HG03103 (cell line): ENCODE data around the gene EOLA2.
"Not testable (repeated sequence)": the region's sequence is repeated elsewhere in the genome, so short reads cannot be mapped to it uniquely, and the experiment has no call there.

Source experiments
- ATAC-seq: cut with Tn5 transposase; IDR thresholded peaks from one replicate; pipeline ENCODE4 v1.9.1; 2021; ENCODE audit warnings: low read depth; ENCODE audit not compliant: unreplicated experiment

EOLA2 gene

GRCh38 chrX:149937328-149937727 lies 963 bp downstream of the EOLA2 start:
- ATAC-seq, result not testable (repeated sequence)

GRCh38 chrX:149933547-149933946 lies 4.7 kb downstream of the EOLA2 start:
- not testable (repeated sequence) for ATAC-seq

- not testable (repeated sequence) for ATAC-seq
These were observed 5.3 kb downstream of the EOLA2 start for GRCh38 chrX:149932970-149933369.

- ATAC-seq, result not testable (repeated sequence)
These were observed 6.1 kb downstream of the EOLA2 start for GRCh38 chrX:149932150-149932549.

- ATAC-seq, result not testable (repeated sequence)
These were observed 6.9 kb downstream of the EOLA2 start for GRCh38 chrX:149931355-149931754.

GRCh38 chrX:149929400-149929799 lies 8.9 kb downstream of the EOLA2 start, which contains the start of gene HSFX4:
Gene HSFX4 (plus strand): TSS chrX:149929573. CDS start chrX:149929645, 72 bp downstream.
- not testable (repeated sequence) for ATAC-seq

- ATAC-seq, result not testable (repeated sequence)
These were observed 9.7 kb downstream of the EOLA2 start for GRCh38 chrX:149928635-149929034.

- ATAC-seq, result not testable (repeated sequence)
These were observed 10.4 kb downstream of the EOLA2 start for GRCh38 chrX:149927964-149928258.

- not testable (repeated sequence) for ATAC-seq
These were observed 10.9 kb downstream of the EOLA2 start for GRCh38 chrX:149927245-149927963.

- not testable (repeated sequence) for ATAC-seq
These were observed 13.9 kb downstream of the EOLA2 start for GRCh38 chrX:149924434-149924833.

GRCh38 chrX:149923836-149924235 lies 14.5 kb downstream of the EOLA2 start:
- not testable (repeated sequence) for ATAC-seq

- ATAC-seq, result peak; percentile 71
These were observed 21.4 kb downstream of the EOLA2 start for GRCh38 chrX:149916745-149917392.

- no peak for ATAC-seq
These were observed 28.1 kb downstream of the EOLA2 start for GRCh38 chrX:149910178-149910695.

- no peak for ATAC-seq
These were observed 28.7 kb downstream of the EOLA2 start for GRCh38 chrX:149909324-149910177.

GRCh38 chrX:149908727-149909126 lies 29.6 kb downstream of the EOLA2 start:
- no peak for ATAC-seq

- ATAC-seq, result peak; percentile 57
These were observed 30.0 kb downstream of the EOLA2 start for GRCh38 chrX:149908308-149908707.

- ATAC-seq, result peak; percentile 69
These were observed 34.2 kb downstream of the EOLA2 start for GRCh38 chrX:149903889-149904748.

- ATAC-seq, result no peak
These were observed 39.7 kb downstream of the EOLA2 start for GRCh38 chrX:149898554-149898953.

GRCh38 chrX:149890828-149891227 lies 47.5 kb downstream of the EOLA2 start:
- not testable (repeated sequence) for ATAC-seq
